GM10248 (cell line): Measurements from ENCODE around the gene EPOP.

ENCODE experiments used
- CTCF ChIA-PET: fragments of 300-600 bp; sonication (Branson Sonifier 250); formaldehyde crosslinking; extraction: SDS; loops from one replicate; lab custom pipeline; 2021; ENCODE audit warnings: antibody characterized with exemption; lab: Yijun Ruan, JAX
- POLR2A ChIA-PET: fragments of 350-650 bp; sonication (Branson Sonifier 250); formaldehyde crosslinking; extraction: SDS; loops from one replicate; lab custom pipeline; 2020; ENCODE audit warnings: antibody characterized with exemption; lab: Yijun Ruan, JAX
- DNase-seq: peaks from one replicate; pipeline ENCODE4 v3.0.0; 2012; ENCODE audit errors: extremely low spot score
- CTCF ChIP-seq: IDR thresholded peaks from 2 replicates; pipeline ENCODE4 v1.5.1; 2012; ENCODE audit warnings: mild to moderate bottlenecking, low read depth; ENCODE audit errors: extremely low read depth, missing control alignments, control extremely low read depth

EPOP gene

GRCh38 chr17:38711792-38712571 is 37.2 kb upstream of the EPOP start:
- ChIA-PET CTCF (interaction anchor here (1.5 kb wide), 1 partner anchor 10 kb away, joined by 3 read pairs; no protein-coding TSS in a partner anchor), POLR2A (interaction anchor here (0.6 kb wide), 1 partner anchor 15 kb away, joined by 4 read pairs; no protein-coding TSS in a partner anchor)
- TF ChIP-seq CTCF: no peak
- no peak for DNase-seq

GRCh38 chr17:38710985-38711384 is 36.2 kb upstream of the EPOP start:
- ChIA-PET POLR2A (no interaction called here), CTCF (interaction anchor here (0.7 to 5.1 kb wide), 9 partner anchors 10 to 43 kb away, joined by 3 to 35 read pairs (median 3); no protein-coding TSS in a partner anchor)
- no peak for DNase-seq
- TF ChIP-seq CTCF: no peak

GRCh38 chr17:38710604-38710962 is 35.8 kb upstream of the EPOP start:
- POLR2A ChIA-PET: no interaction called here

GRCh38 chr17:38709864-38710603 is 35.3 kb upstream of the EPOP start:
- DNase-seq: no peak
- ChIA-PET POLR2A (interaction anchor here (0.7 kb wide), 1 partner anchor 19 kb away, joined by 3 read pairs; no protein-coding TSS in a partner anchor), CTCF (interaction anchor here (0.9 to 5.1 kb wide), 8 partner anchors 12 to 42 kb away, joined by 3 to 35 read pairs (median 4); no protein-coding TSS in a partner anchor)
- no peak for TF ChIP-seq CTCF

More at GRCh38 chr17:38710604-38710962, 35.8 kb upstream of the EPOP start:
- CTCF ChIA-PET: interaction anchor here (0.7 to 5.1 kb wide), 8 partner anchors 10 to 43 kb away, joined by 3 to 35 read pairs (median 4); no protein-coding TSS in a partner anchor
- no peak for TF ChIP-seq CTCF
- no peak for DNase-seq

GRCh38 chr17:38709104-38709820 is 34.5 kb upstream of the EPOP start:
- TF ChIP-seq CTCF: no peak
- CTCF ChIA-PET: interaction anchor here (1.0 to 5.1 kb wide), 4 partner anchors 16 to 32 kb away, joined by 3 to 35 read pairs (median 8); no protein-coding TSS in a partner anchor
- POLR2A ChIA-PET: interaction anchor here (0.7 kb wide), 1 partner anchor 19 kb away, joined by 3 read pairs; no protein-coding TSS in a partner anchor
- no peak for DNase-seq
